Ovary (tissue), 9 donors: ENCODE measurements around the gene GDI2. TPM values are rescaled to one million over a fixed set of nuclear protein-coding genes. Genes with fewer than 3 reads are reported as not detected.
"Not testable (repeated sequence)": the region's sequence is repeated elsewhere in the genome, so short reads cannot be mapped to it uniquely, and the experiment has no call there.

Experiments
- DNase-seq, 5 donors: peaks; one replicate each; pipeline ENCODE4 v3.0.0-alpha.2; 2019 to 2020
- H3K27ac ChIP-seq, 2 donors: fragments of 200-600 bp; one replicate each; pipeline versions ENCODE4 v1.5.1 to v1.8.0; 2019 to 2022
- H3K27me3 ChIP-seq: fragments of 200-600 bp; one replicate; pipeline ENCODE4 v1.8.0; 2022
- H3K36me3 ChIP-seq: fragments of 200-600 bp; sonication (generic); one replicate; pipeline ENCODE4 v1.5.1; 2019
- H3K4me1 ChIP-seq: one replicate; pipeline ENCODE4 v1.8.1; 2013; ENCODE audit warnings: mild to moderate bottlenecking, moderate library complexity; ENCODE audit not compliant: insufficient read depth
- H3K4me3 ChIP-seq: fragments of 200-600 bp; sonication (generic); one replicate; pipeline ENCODE4 v1.5.1; 2017
- H3K9me3 ChIP-seq, 2 donors: fragments of 200-600 bp in 1 of 2; sonication (generic) in 1 of 2; one replicate each; pipeline versions ENCODE4 v1.5.1 to v1.8.1; 2013 to 2019; ENCODE audit warnings: mild to moderate bottlenecking in 1 of 2, moderate library complexity in 1 of 2
- CTCF ChIP-seq, 3 donors: fragments of 450-650 bp in 2 of 3; fragments of 200-600 bp in 1 of 3; IDR thresholded peaks; one replicate each; pipeline versions ENCODE4 v1.5.1 to v1.8.0; 2016 to 2022; ENCODE audit warnings: antibody characterized with exemption in 3 of 3, mild to moderate bottlenecking in 1 of 3
- EP300 ChIP-seq: sonication (generic); formaldehyde crosslinking; IDR thresholded peaks from one replicate; pipeline ENCODE4 v1.6.1; 2017; ENCODE audit warnings: antibody characterized with exemption
- POLR2A ChIP-seq: fragments of 450-650 bp; IDR thresholded peaks from one replicate; pipeline ENCODE4 v1.6.1; 2017; ENCODE audit warnings: antibody characterized with exemption, mild to moderate bottlenecking, moderate library complexity
- WGBS, 3 donors: extraction: QIAGEN DNeasy Blood & Tissue Kit in 1 of 3; methylation state at CpG; one replicate each; pipeline versions ENCODE4 v1.1.5 to v1.1.7; 2013 to 2017; 5-methylcytosine and 5-hydroxymethylcytosine counted together
- intact Hi-C, 4 donors: fragments of 100-400 bp; cut with DNase I; formaldehyde crosslinking; loops; one replicate each; pipeline versions ENCODE4 v1.11.0 to v1.15.1; 2022 to 2023
- polyA plus RNA-seq, 2 donors: library from polyadenylated mRNA; stranded (reverse); fragments of 200-250 nt in 1 of 2; fragments of 350-450 nt in 1 of 2; fragmentation: Illumina TruSeq in 1 of 2; extraction: RNeasy Lipid Tissue Mini Kit (QIAGEN cat#74804) in 1 of 2; gene quantifications; one replicate each; pipeline ENCODE4 v1.2.3, GENCODE V29; 2013 to 2014
- total RNA-seq, 7 donors: library from RNA; depleted of rRNA in 2 of 7; stranded (reverse); fragments of >200 nt in 2 of 7; fragmentation: NEBNext Ultra II Directional in 3 of 7; extraction: Animal tissue kit (Norgen Biotek cat#: 25700) in 3 of 7; gene quantifications; one replicate each; pipeline versions ENCODE4 v1.1.0 to v1.2.4, GENCODE V29; 2016 to 2023
- donor health status: DM: no; HTN: no; CAD: no; lungs with moderate emphysema.
- donor health status: DM: no; HTN: no; CAD: no.
- donor health status: Bipolar disorder and iron deficiency.
- donor health status: DM: yes; HTN: yes; CAD: no.
- donor health status: DM: no; HTN: no; CAD: no.
- donor health status: DM: yes; HTN: yes; CAD: no.

Gene GDI2
- total and polyA plus RNA-seq, 9 donors = 111 to 269 (median 177) TPM

GRCh38 chr10:5843686-5844344, 30.6 kb upstream of the GDI2 start:
- H3K36me3 ChIP-seq = no peaks in the 10 kb centered on the region
- intact Hi-C loops = no loop called here
- no peak overlapping the region for H3K27ac ChIP-seq
- DNase-seq = no peak
- H3K4me3 ChIP-seq = no peak overlapping the region
- 31 to 43% (median 38%) methylated on average over 4 of the region's 4 CpGs for WGBS, 3 donors
- TF ChIP-seq EP300 (no peak), POLR2A (no peak), CTCF (IDR thresholded peaks at IDR 0.05) (no peak)
- H3K4me1 ChIP-seq = no peaks in the 10 kb centered on the region
- no peaks in the 10 kb centered on the region for H3K27me3 ChIP-seq
- no peaks in the 10 kb centered on the region for H3K9me3 ChIP-seq

GRCh38 chr10:5841965-5842364, 28.7 kb upstream of the GDI2 start:
- H3K27ac ChIP-seq = no peak overlapping the region
- H3K9me3 ChIP-seq = no peaks in the 10 kb centered on the region
- WGBS, 3 donors = 93 to 94% (median 93%) methylated on average over 14 of the region's 14 CpGs
- H3K4me1 ChIP-seq = no peaks in the 10 kb centered on the region
- TF ChIP-seq CTCF (IDR thresholded peaks at IDR 0.05) = no peak
- TF ChIP-seq EP300 = no peak
- TF ChIP-seq POLR2A = no peak
- no peak overlapping the region for H3K4me3 ChIP-seq
- H3K27me3 ChIP-seq = no peaks in the 10 kb centered on the region
- DNase-seq = no peak
- intact Hi-C loops = no loop called here
- H3K36me3 ChIP-seq = no peaks in the 10 kb centered on the region

- TF ChIP-seq CTCF (IDR thresholded peaks at IDR 0.05) (no peak), POLR2A (no peak), EP300 (no peak)
- intact Hi-C loops = no loop called here
- H3K27me3 ChIP-seq = no peaks in the 10 kb centered on the region
- DNase-seq = peak in 2 of 5 donors; percentile 12 to 46
- no peaks in the 10 kb centered on the region for H3K36me3 ChIP-seq
- no peak overlapping the region for H3K27ac ChIP-seq
- H3K4me1 ChIP-seq = no peaks in the 10 kb centered on the region
- 48 to 53% (median 51%) methylated on average over 40 of the region's 40 CpGs for WGBS, 3 donors
- H3K4me3 ChIP-seq = no peak overlapping the region
- H3K9me3 ChIP-seq = no peaks in the 10 kb centered on the region
Observed at GRCh38 chr10:5840314-5841307, 27.4 kb upstream of the GDI2 start.

GRCh38 chr10:5836181-5836580, 22.9 kb upstream of the GDI2 start:
- H3K9me3 ChIP-seq, H3K4me1 ChIP-seq, H3K27me3 ChIP-seq, intact Hi-C loops, H3K4me3 ChIP-seq, DNase-seq, H3K27ac ChIP-seq, H3K36me3 ChIP-seq: not testable (repeated sequence)
- 98 to 100% (median 98%) methylated on average over 2 of the region's 2 CpGs for WGBS, 3 donors
